GM23248 (cell line): ENCODE measurements around the gene RHO. TPM values are rescaled to one million over a fixed set of nuclear protein-coding genes. Genes with fewer than 3 reads are reported as not detected.

Experiments
- DNase-seq: peaks from one replicate; pipeline ENCODE4 v3.0.0-alpha.2; 2015
- H2AFZ ChIP-seq: fragments of 200-600 bp; sonication (generic); 2 replicates; pipeline ENCODE4 v1.6.1; 2016; ENCODE audit warnings: antibody characterized with exemption
- H3F3A ChIP-seq: fragments of 200-600 bp; sonication (generic); 2 replicates; pipeline ENCODE4 v1.6.1; 2016; ENCODE audit warnings: mild to moderate bottlenecking, antibody characterized with exemption, mixed run types; ENCODE audit not compliant: insufficient read depth
- H3K27ac ChIP-seq: fragments of 200-600 bp; sonication (generic); 2 replicates; pipeline ENCODE4 v1.5.1; 2016; ENCODE audit warnings: mild to moderate bottlenecking
- H3K27me3 ChIP-seq: fragments of 200-600 bp; sonication (generic); replicated peaks from 2 replicates; pipeline ENCODE4 v1.6.1; 2016; ENCODE audit warnings: mild to moderate bottlenecking; ENCODE audit not compliant: insufficient read depth
- H3K36me3 ChIP-seq: fragments of 200-600 bp; sonication (generic); 2 replicates; pipeline ENCODE4 v1.6.1; 2016; ENCODE audit warnings: low read depth, mild to moderate bottlenecking
- H3K4me1 ChIP-seq: fragments of 200-600 bp; sonication (generic); 2 replicates; pipeline ENCODE4 v1.6.1; 2016; ENCODE audit warnings: mild to moderate bottlenecking; ENCODE audit not compliant: insufficient read depth
- H3K4me2 ChIP-seq: fragments of 200-600 bp; sonication (generic); one replicate; pipeline ENCODE4 v1.6.1; 2016; ENCODE audit warnings: mild to moderate bottlenecking; ENCODE audit not compliant: unreplicated experiment
- H3K4me3 ChIP-seq: fragments of 200-600 bp; sonication (generic); 2 replicates; pipeline ENCODE4 v1.5.1; 2016; ENCODE audit warnings: mild to moderate bottlenecking
- H3K79me2 ChIP-seq: fragments of 200-600 bp; sonication (generic); 2 replicates; pipeline ENCODE4 v1.6.1; 2016; ENCODE audit warnings: mild to moderate bottlenecking; ENCODE audit not compliant: insufficient read depth
- H3K9ac ChIP-seq: fragments of 200-600 bp; sonication (generic); 2 replicates; pipeline ENCODE4 v1.6.1; 2016; ENCODE audit warnings: mild to moderate bottlenecking
- H3K9me2 ChIP-seq: fragments of 200-600 bp; sonication (generic); 2 replicates; pipeline ENCODE4 v1.6.1; 2016; ENCODE audit warnings: mixed run types, mild to moderate bottlenecking, moderate library complexity; ENCODE audit not compliant: insufficient read depth
- H3K9me3 ChIP-seq: fragments of 200-600 bp; sonication (generic); one replicate; pipeline ENCODE4 v1.6.1; 2017; ENCODE audit warnings: low read depth
- H4K20me1 ChIP-seq: fragments of 200-600 bp; sonication (generic); 2 replicates; pipeline ENCODE4 v1.6.0; 2016; ENCODE audit not compliant: insufficient read depth
- EZH2 ChIP-seq: fragments of 200-600 bp; sonication (generic); IDR thresholded peaks from 2 replicates; pipeline ENCODE4 v1.6.1; 2018; ENCODE audit warnings: antibody characterized with exemption, mild to moderate bottlenecking; ENCODE audit not compliant: insufficient read depth, poor library complexity, severe bottlenecking
- EZH2phosphoT487 ChIP-seq: fragments of 200-600 bp; sonication (generic); IDR thresholded peaks from 2 replicates; pipeline ENCODE4 v1.6.1; 2018; ENCODE audit warnings: antibody characterized with exemption, moderate library complexity, mild to moderate bottlenecking, low read depth; ENCODE audit not compliant: insufficient read depth
- WGBS, 2 experiments: methylation state at CpG; one replicate each; pipeline ENCODE4 v1.1.6; 2015 to 2017; ENCODE audit warnings: low lambda C conversion rate in 2 of 2, low coverage in 1 of 2; ENCODE audit errors: missing lambda C conversion rate in 2 of 2; 5-methylcytosine and 5-hydroxymethylcytosine counted together
- in situ Hi-C: fragments of 300-500 bp; cut with MboI; formaldehyde crosslinking; loops from 2 replicates; pipeline ENCODE4 v1.15.0; 2020
- polyA plus RNA-seq: library from polyadenylated mRNA; unstranded; fragments of >200 nt; fragmentation: Nextera tagmentation; extraction: Ambion mirVana; gene quantifications from 2 replicates; pipeline ENCODE4 v1.2.1, GENCODE V29; 2016
- total RNA-seq: library from RNA; depleted of rRNA; stranded (reverse); fragments of >200 nt; shearing (Covaris generic); gene quantifications from 2 replicates; pipeline ENCODE4 v1.2.3, GENCODE V29; 2014; rRNA removed

RHO gene
- total and polyA plus RNA-seq, 2 experiments from 2014 or later = not detected

DNA sequence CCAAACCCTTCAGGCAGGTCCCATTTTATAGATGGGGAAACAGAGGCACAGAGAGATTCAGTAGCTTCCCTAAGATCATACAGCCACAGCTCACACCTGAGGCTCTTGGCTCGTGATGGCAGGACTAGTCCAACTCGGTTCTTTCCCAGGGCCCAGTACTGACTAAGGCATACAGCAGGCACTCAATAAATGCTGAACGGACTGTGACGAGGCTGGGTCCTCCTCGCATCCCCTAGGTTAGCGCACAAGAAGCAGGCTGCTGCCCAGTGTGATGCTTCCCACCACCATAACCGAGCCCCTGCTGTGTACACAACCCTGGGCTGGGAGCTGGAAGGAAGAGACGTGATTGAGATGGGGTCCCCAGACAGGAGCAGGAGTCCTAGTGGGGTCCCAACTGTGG, 53.2 kb downstream of the RHO start:
- Histone ChIP-seq H3K79me2 (peaks cover 8% of the 10 kb centered on the region; the same call in 1 of the 2 replicates), H3K4me3 (no peak overlapping the region), H3K9me3 (no peaks in the 10 kb centered on the region), H3K4me1 (no peaks in the 10 kb centered on the region), H3K27ac (no peak overlapping the region), H4K20me1 (no peaks in the 10 kb centered on the region), H3K9me2 (no peaks in the 10 kb centered on the region), H3K4me2 (no peak overlapping the region), H3K36me3 (no peaks in the 10 kb centered on the region; the same call in 1 of the 2 replicates), H3F3A (no peaks in the 10 kb centered on the region), H3K9ac (no peak overlapping the region), H3K27me3 (no peaks in the 10 kb centered on the region), H2AFZ (no peak overlapping the region)
- WGBS, 2 experiments = 92 to 94% methylated on average over 8 of the region's 8 CpGs
- TF ChIP-seq EZH2phosphoT487 (no peak), EZH2 (no peak)
- in situ Hi-C loops = no loop called here
- DNase-seq = no peak

DNA sequence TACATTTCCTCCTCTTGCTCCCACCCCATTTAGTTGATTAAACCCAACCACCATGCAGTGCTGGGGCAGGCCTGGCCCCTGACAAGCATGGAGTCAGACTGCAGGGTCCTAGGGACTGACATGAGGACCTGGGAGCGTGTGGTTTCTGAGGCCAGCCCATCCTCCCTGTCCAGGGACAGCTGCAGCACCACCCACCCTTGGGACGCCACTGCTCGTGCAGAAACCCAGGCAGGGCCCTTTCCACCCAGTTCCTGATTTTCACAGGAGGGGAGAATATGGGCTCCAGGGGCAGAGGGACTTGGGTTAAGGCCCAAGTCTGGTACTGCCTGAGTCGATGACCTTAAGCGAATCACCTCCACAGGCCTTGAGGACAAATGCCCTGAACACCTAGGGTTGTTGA, 54.4 kb downstream of the RHO start:
- TF ChIP-seq EZH2phosphoT487 (no peak), EZH2 (no peak)
- H3K36me3 ChIP-seq = no peaks in the 10 kb centered on the region; the same call in 1 of the 2 replicates
- in situ Hi-C loops = no loop called here

DNA sequence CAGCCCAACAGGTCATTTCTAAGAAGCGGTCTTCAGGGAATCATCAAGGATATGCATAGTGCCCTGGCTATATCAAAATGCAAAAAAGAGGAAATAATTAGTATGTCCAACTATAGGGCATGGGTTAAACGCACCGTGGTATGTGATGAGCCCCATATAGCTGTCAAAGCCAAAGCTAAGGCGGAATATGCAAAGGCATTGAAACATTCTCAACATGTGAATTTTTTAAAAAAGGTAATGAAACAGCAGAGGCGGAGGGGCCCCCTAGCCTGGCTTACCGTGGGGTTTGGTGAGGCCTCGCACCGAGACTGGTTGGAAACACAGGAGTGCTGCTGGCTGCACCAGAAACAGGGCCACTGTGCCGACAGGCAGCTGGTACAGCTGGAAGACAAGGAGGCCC, 54.9 kb downstream of the RHO start:
- H3K79me2 ChIP-seq = peaks cover 11% of the 10 kb centered on the region
- H3K9ac ChIP-seq = no peak overlapping the region
- H3K9me2 ChIP-seq = no peaks in the 10 kb centered on the region
- no peaks in the 10 kb centered on the region for H3K9me3 ChIP-seq
- DNase-seq = no peak
- no peaks in the 10 kb centered on the region for H4K20me1 ChIP-seq
- H3K4me2 ChIP-seq = no peak overlapping the region
- in situ Hi-C loops = no loop called here
- H3K4me3 ChIP-seq = no peak overlapping the region
- TF ChIP-seq EZH2phosphoT487 (no peak), EZH2 (no peak)
- H2AFZ ChIP-seq = no peak overlapping the region
- peaks cover 11% of the 10 kb centered on the region for H3K4me1 ChIP-seq
- H3K27me3 ChIP-seq = no peaks in the 10 kb centered on the region
- WGBS, 2 experiments = 81 to 90% methylated on average over 9 of the region's 9 CpGs
- no peaks in the 10 kb centered on the region for H3K36me3 ChIP-seq
- H3K27ac ChIP-seq = no peak overlapping the region
- H3F3A ChIP-seq = no peaks in the 10 kb centered on the region

More for the DNA sequence above, 54.4 kb downstream of the RHO start:
- Histone ChIP-seq H3K4me2 (no peak overlapping the region), H3F3A (no peaks in the 10 kb centered on the region), H2AFZ (no peak overlapping the region), H3K9ac (no peak overlapping the region), H3K79me2 (peaks cover 8% of the 10 kb centered on the region; the same call in 1 of the 2 replicates), H3K27ac (no peak overlapping the region), H3K27me3 (no peaks in the 10 kb centered on the region), H3K9me2 (no peaks in the 10 kb centered on the region), H4K20me1 (no peaks in the 10 kb centered on the region), H3K4me3 (no peak overlapping the region), H3K9me3 (no peaks in the 10 kb centered on the region), H3K4me1 (peaks cover 11% of the 10 kb centered on the region)
- WGBS, 2 experiments = 89 to 95% methylated on average over 4 to 5 of the region's 5 CpGs
- no peak for DNase-seq

- TF ChIP-seq EZH2 = no peak
- no peak for TF ChIP-seq EZH2phosphoT487
- in situ Hi-C loops = no loop called here
- Histone ChIP-seq H3K36me3 (no peaks in the 10 kb centered on the region), H3K4me2 (no peak overlapping the region), H4K20me1 (no peaks in the 10 kb centered on the region), H3K79me2 (peaks cover 19% of the 10 kb centered on the region), H3K9me3 (no peaks in the 10 kb centered on the region), H3K4me3 (no peak overlapping the region), H2AFZ (no peak overlapping the region), H3K27ac (no peak overlapping the region), H3K9me2 (no peaks in the 10 kb centered on the region), H3F3A (no peaks in the 10 kb centered on the region), H3K27me3 (no peaks in the 10 kb centered on the region), H3K9ac (no peak overlapping the region), H3K4me1 (peaks cover 11% of the 10 kb centered on the region)
- WGBS, 2 experiments = 98 to 100% methylated on average over 3 of the region's 3 CpGs
- DNase-seq = no peak
Observed at GRCh38 chr3:129584631-129585030, 56.2 kb downstream of the RHO start.

Other genes with a start within 250 kb of the RHO start
- 10.6 and 12.5 TPM in 2 replicates for gene HMCES, start 249.8 kb upstream of the RHO start, total RNA-seq
- gene HMCES, start 249.8 kb upstream of the RHO start, polyA plus RNA-seq = 33.2 and 33.5 TPM in 2 replicates
- not detected in 2 replicates for gene EFCAB12, start 100.0 kb upstream of the RHO start, total RNA-seq
- gene EFCAB12, start 100.0 kb upstream of the RHO start, polyA plus RNA-seq = not detected in 2 replicates
- gene MBD4, start 88.7 kb upstream of the RHO start, total RNA-seq = 27.2 and 49.8 TPM in 2 replicates
- 36.2 and 36.8 TPM in 2 replicates for gene MBD4, start 88.7 kb upstream of the RHO start, polyA plus RNA-seq
- 16.3 and 25.4 TPM in 2 replicates for gene IFT122, start 88.4 kb upstream of the RHO start, total RNA-seq
- 13.5 and 16.1 TPM in 2 replicates for gene IFT122, start 88.4 kb upstream of the RHO start, polyA plus RNA-seq
- gene H1-8, start 14.5 kb downstream of the RHO start, total RNA-seq = not detected in 2 replicates
- not detected in 2 replicates for gene H1-8, start 14.5 kb downstream of the RHO start, polyA plus RNA-seq
- 67.2 and 83.0 TPM in 2 replicates for gene PLXND1, start 78.0 kb downstream of the RHO start, total RNA-seq
- gene PLXND1, start 78.0 kb downstream of the RHO start, polyA plus RNA-seq = 35.7 and 37.4 TPM in 2 replicates